Measurements from ENCODE around the gene ROCK2. TPM values are rescaled to one million over a fixed set of nuclear protein-coding genes. Genes with fewer than 3 reads are reported as not detected.

ROCK2 gene
- total RNA-seq, 1 donor from 2014 or later = 41.7 TPM

DNA sequence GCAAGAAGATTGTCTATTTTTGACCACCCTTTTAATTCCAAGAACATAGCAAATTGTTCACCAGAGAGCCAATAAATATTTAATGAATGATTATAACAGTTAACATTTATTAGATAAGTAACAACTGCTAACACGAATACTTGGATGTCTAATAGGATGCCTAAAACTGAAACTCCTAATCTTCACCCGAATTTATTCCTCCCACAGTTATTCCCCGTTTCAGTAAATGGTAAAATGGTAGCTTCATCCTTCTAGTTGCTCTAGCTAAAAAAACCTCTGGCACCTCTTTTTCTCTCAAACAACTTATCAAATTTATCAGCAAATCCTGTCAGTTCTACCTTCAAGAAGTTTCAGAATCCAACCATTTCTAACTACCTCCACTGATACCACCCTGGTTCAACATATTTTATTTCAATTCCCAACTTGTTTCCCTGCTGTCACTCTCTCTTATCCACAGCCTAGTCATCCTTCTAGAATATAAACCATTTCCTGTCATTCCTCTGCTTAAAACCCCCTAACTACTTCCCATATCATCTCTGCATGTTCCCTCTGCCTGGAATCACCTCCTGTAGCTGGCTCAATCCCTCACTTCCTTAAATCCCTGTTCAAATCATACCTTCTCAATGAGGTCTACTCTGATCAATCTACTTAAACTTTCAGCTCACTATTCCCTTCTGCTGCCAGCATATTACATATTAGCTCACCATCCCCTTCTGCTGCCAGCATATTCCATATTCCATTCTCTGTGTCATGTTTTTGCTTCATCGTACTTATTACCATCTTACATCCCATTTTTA lies 93.8 kb downstream of the ROCK2 start:
- H3K4me3 Mint-ChIP-seq = no peak overlapping the region
- TF ChIP-seq CTCF (conservative IDR thresholded peaks at IDR 0.05) = no peak
- no peaks in the 10 kb centered on the region for H3K9me3 Mint-ChIP-seq
- H3K4me1 Mint-ChIP-seq (ENCODE audit: unreplicated experiment) = peaks cover 19% of the 10 kb centered on the region
- no peaks in the 10 kb centered on the region for H3K27me3 Mint-ChIP-seq
- H3K27ac Mint-ChIP-seq = no peak overlapping the region
- no peak for DNase-seq (ENCODE audit: extremely low spot score, unreplicated experiment)
- H3K36me3 Mint-ChIP-seq = peaks cover 22% of the 10 kb centered on the region

GRCh38 chr2:11245322-11245721 lies 99.1 kb downstream of the ROCK2 start:
- no peaks in the 10 kb centered on the region for H3K9me3 Mint-ChIP-seq
- TF ChIP-seq CTCF (conservative IDR thresholded peaks at IDR 0.05) = no peak
- no peak overlapping the region for H3K4me3 Mint-ChIP-seq
- no peak for DNase-seq (ENCODE audit: extremely low spot score, unreplicated experiment)
- no peaks in the 10 kb centered on the region for H3K4me1 Mint-ChIP-seq (ENCODE audit: unreplicated experiment)
- H3K27ac Mint-ChIP-seq = no peak overlapping the region
- no peaks in the 10 kb centered on the region for H3K27me3 Mint-ChIP-seq
- H3K36me3 Mint-ChIP-seq = peaks cover 22% of the 10 kb centered on the region

DNA sequence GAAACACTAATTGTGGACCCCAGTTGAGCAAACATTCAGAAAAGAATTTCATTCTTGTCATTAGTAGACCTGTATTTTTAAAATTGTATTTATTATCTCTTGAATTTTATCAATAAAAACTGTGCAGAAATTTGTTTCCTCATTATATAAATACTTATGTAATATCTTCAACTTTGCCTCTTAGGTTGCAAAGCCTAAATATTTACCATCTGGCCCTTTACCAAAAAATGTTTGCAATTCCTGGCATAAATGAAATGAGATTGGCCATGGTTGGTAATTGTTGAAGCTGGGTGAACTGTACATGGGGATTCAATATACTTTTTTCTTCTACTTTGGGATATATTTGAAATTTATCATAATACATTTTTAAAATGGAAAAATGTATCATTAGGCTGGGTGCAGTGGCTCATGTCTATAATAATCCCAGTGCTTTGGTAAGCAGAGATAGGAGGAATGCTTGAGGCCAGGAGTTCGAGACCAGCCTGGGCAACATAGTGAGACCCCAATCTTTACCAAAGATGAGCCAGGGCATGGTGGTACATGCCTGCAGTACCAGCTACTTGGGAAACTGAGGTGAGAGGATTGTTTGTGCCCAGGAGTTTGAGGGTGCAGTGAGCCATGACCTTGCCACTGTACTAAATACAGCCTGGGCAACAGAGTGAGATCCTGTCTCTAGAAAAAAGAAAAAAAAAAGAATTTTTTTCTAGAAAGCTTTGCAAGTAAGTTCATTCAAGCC lies 100.2 kb downstream of the ROCK2 start:
- no peak overlapping the region for H3K27ac Mint-ChIP-seq
- H3K36me3 Mint-ChIP-seq = peaks cover 22% of the 10 kb centered on the region
- DNase-seq (ENCODE audit: extremely low spot score, unreplicated experiment) = no peak

GRCh38 chr2:11243512-11243911 lies 100.9 kb downstream of the ROCK2 start:
- no peak for TF ChIP-seq CTCF (conservative IDR thresholded peaks at IDR 0.05)
- H3K27me3 Mint-ChIP-seq = no peaks in the 10 kb centered on the region
- no peaks in the 10 kb centered on the region for H3K4me1 Mint-ChIP-seq (ENCODE audit: unreplicated experiment)

More for the DNA sequence above, 100.2 kb downstream of the ROCK2 start:
- Mint-ChIP-seq H3K4me3 (no peak overlapping the region), H3K4me1 (ENCODE audit: unreplicated experiment) (no peaks in the 10 kb centered on the region), H3K27me3 (no peaks in the 10 kb centered on the region), H3K9me3 (no peaks in the 10 kb centered on the region)
- no peak for TF ChIP-seq CTCF (conservative IDR thresholded peaks at IDR 0.05)

GRCh38 chr2:11242542-11243174 lies 101.8 kb downstream of the ROCK2 start:
- Mint-ChIP-seq H3K9me3 (no peaks in the 10 kb centered on the region), H3K4me1 (ENCODE audit: unreplicated experiment) (no peaks in the 10 kb centered on the region), H3K27me3 (no peaks in the 10 kb centered on the region), H3K36me3 (peaks cover 23% of the 10 kb centered on the region), H3K4me3 (no peak overlapping the region), H3K27ac (no peak overlapping the region)
- no peak for DNase-seq (ENCODE audit: extremely low spot score, unreplicated experiment)
- TF ChIP-seq CTCF (conservative IDR thresholded peaks at IDR 0.05) = no peak

More at GRCh38 chr2:11243512-11243911, 100.9 kb downstream of the ROCK2 start:
- Mint-ChIP-seq H3K27ac (no peak overlapping the region), H3K9me3 (no peaks in the 10 kb centered on the region), H3K4me3 (no peak overlapping the region), H3K36me3 (peaks cover 23% of the 10 kb centered on the region)
- no peak for DNase-seq (ENCODE audit: extremely low spot score, unreplicated experiment)

Measured in type B pancreatic cell (in vitro differentiated cells).